IMR-90 (cell line): ENCODE measurements around the gene ABCA2. TPM values are rescaled to one million over a fixed set of nuclear protein-coding genes. Genes with fewer than 3 reads are reported as not detected.

Source experiments
- ATAC-seq: fragments of 200-7000 bp; cut with Tn5 transposase; 2 replicates; pipeline ENCODE4 v1.9.1; 2020; ENCODE audit warnings: low read depth, mild to moderate bottlenecking, moderate library complexity
- BruUV-seq: library from RNA; stranded (reverse); fragments of 400-500 nt; replicated peaks from 2 replicates; lab custom pipeline; 2021; lab: Mats Ljungman, UMichigan
- CTCF ChIA-PET: fragments of 300-600 bp; formaldehyde crosslinking; extraction: SDS; loops from one replicate; lab custom pipeline; 2021; ENCODE audit warnings: antibody characterized with exemption; lab: Yijun Ruan, JAX
- POLR2A ChIA-PET: fragments of 300-600 bp; sonication (Branson Sonifier 250); formaldehyde crosslinking; loops from one replicate; lab custom pipeline; 2022; ENCODE audit warnings: antibody characterized with exemption; ENCODE audit not compliant: unreplicated experiment; lab: Charles Lee
- DNase-seq: peaks from one replicate; pipeline ENCODE4 v3.0.0; 2013
- H2AFZ ChIP-seq: replicated peaks from 2 replicates; pipeline ENCODE3; 2013; ENCODE audit warnings: low read length, mild to moderate bottlenecking; ENCODE audit not compliant: poor library complexity
- H2AK5ac ChIP-seq: 2 replicates; pipeline ENCODE4 v1.6.1; 2013; ENCODE audit warnings: low read depth, low read length, inconsistent platforms
- H2AK9ac ChIP-seq: replicated peaks from 2 replicates; pipeline ENCODE3; 2013; ENCODE audit warnings: mild to moderate bottlenecking, low read depth, low read length, moderate library complexity; ENCODE audit not compliant: poor library complexity
- H2BK120ac ChIP-seq: 2 replicates; pipeline ENCODE4 v1.6.1; 2013; ENCODE audit warnings: low read depth, low read length, inconsistent platforms
- H2BK15ac ChIP-seq: 3 replicates; pipeline ENCODE4 v1.6.1; 2013; ENCODE audit warnings: low read depth, low read length, inconsistent platforms
- H2BK20ac ChIP-seq: 2 replicates; pipeline ENCODE4 v1.6.1; 2013; ENCODE audit warnings: low read depth, mild to moderate bottlenecking, inconsistent platforms, low read length, moderate library complexity
- H2BK5ac ChIP-seq: 2 replicates; pipeline ENCODE4 v1.6.1; 2013; ENCODE audit warnings: mild to moderate bottlenecking, low read depth, low read length, inconsistent platforms; ENCODE audit not compliant: poor library complexity, severe bottlenecking
- H3K14ac ChIP-seq: replicated peaks from 2 replicates; pipeline ENCODE4 v1.6.1; 2013; ENCODE audit warnings: low read depth, low read length, inconsistent platforms
- H3K18ac ChIP-seq: 2 replicates; pipeline ENCODE4 v1.6.1; 2013; ENCODE audit warnings: low read depth, low read length, control low read depth
- H3K23ac ChIP-seq: 2 replicates; pipeline ENCODE4 v1.6.1; 2013; ENCODE audit warnings: low read depth, low read length, inconsistent platforms
- H3K27ac ChIP-seq: 2 replicates; pipeline ENCODE4 v1.5.1; 2013; ENCODE audit warnings: mild to moderate bottlenecking, control low read depth, low read length; ENCODE audit not compliant: insufficient read depth
- H3K27me3 ChIP-seq: 2 replicates; pipeline ENCODE4 v1.6.1; 2013; ENCODE audit warnings: low read length; ENCODE audit not compliant: control insufficient read depth, insufficient read depth
- H3K36me3 ChIP-seq: 2 replicates; pipeline ENCODE4 v1.6.1; 2013; ENCODE audit warnings: low read length, mixed read lengths; ENCODE audit not compliant: control insufficient read depth, insufficient read depth
- H3K4ac ChIP-seq: 2 replicates; pipeline ENCODE4 v1.6.1; 2013; ENCODE audit warnings: low read depth, low read length, inconsistent platforms
- H3K4me1 ChIP-seq: 2 replicates; pipeline ENCODE4 v1.6.1; 2013; ENCODE audit warnings: low read length, mixed read lengths; ENCODE audit not compliant: control insufficient read depth, insufficient read depth
- H3K4me2 ChIP-seq: 2 replicates; pipeline ENCODE4 v1.6.1; 2013; ENCODE audit warnings: low read depth, mild to moderate bottlenecking, control low read depth, low read length, moderate library complexity
- H3K4me3 ChIP-seq: 2 replicates; pipeline ENCODE4 v1.5.1; 2013; ENCODE audit warnings: low read depth, mild to moderate bottlenecking, control low read depth, low read length, moderate library complexity; ENCODE audit not compliant: insufficient read depth
- H3K56ac ChIP-seq: 2 replicates; pipeline ENCODE4 v1.6.1; 2013; ENCODE audit warnings: low read length, inconsistent platforms; ENCODE audit not compliant: insufficient read depth; ENCODE audit errors: extremely low read depth
- H3K79me1 ChIP-seq, 2 experiments: 2 replicates each; pipeline ENCODE4 v1.6.1; 2013; ENCODE audit warnings: low read length in 2 of 2, inconsistent platforms in 1 of 2, low read depth in 1 of 2
- H3K9ac ChIP-seq: 2 replicates; pipeline ENCODE4 v1.6.1; 2013; ENCODE audit warnings: low read depth, low read length, control low read depth
- H3K9me1 ChIP-seq: 2 replicates; pipeline ENCODE4 v1.6.1; 2013; ENCODE audit warnings: low read length, inconsistent platforms; ENCODE audit not compliant: insufficient read depth
- H3K9me3 ChIP-seq: 2 replicates; pipeline ENCODE4 v1.6.1; 2013; ENCODE audit warnings: low read length; ENCODE audit not compliant: control insufficient read depth, insufficient read depth
- H4K20me1 ChIP-seq: 2 replicates; pipeline ENCODE4 v1.6.1; 2013; ENCODE audit warnings: low read length, inconsistent platforms; ENCODE audit not compliant: insufficient read depth
- H4K5ac ChIP-seq: 2 replicates; pipeline ENCODE4 v1.6.1; 2013; ENCODE audit warnings: mild to moderate bottlenecking, low read depth, low read length, control low read depth
- H4K8ac ChIP-seq, 2 experiments: 2 replicates each; pipeline ENCODE4 v1.6.1; 2013; ENCODE audit warnings: low read depth in 2 of 2, low read length in 2 of 2, control low read depth in 1 of 2, inconsistent platforms in 1 of 2
- H4K91ac ChIP-seq: 2 replicates; pipeline ENCODE4 v1.6.1; 2013; ENCODE audit warnings: low read depth, low read length, inconsistent platforms; ENCODE audit not compliant: insufficient read depth
- CEBPB ChIP-seq: IDR thresholded peaks from 2 replicates; pipeline ENCODE4 v1.6.1; 2012; ENCODE audit warnings: low read depth, low read length, improper control_type of control experiment
- CHD1 ChIP-seq: IDR thresholded peaks from 2 replicates; pipeline ENCODE4 v1.6.1; 2012; ENCODE audit warnings: low read depth, low read length, improper control_type of control experiment
- FOS ChIP-seq: fragments of 150-350 bp; IDR thresholded peaks from 2 replicates; pipeline ENCODE4 v1.6.1; 2016; ENCODE audit warnings: low read depth, low read length
- MAFK ChIP-seq: IDR thresholded peaks from 2 replicates; pipeline ENCODE4 v1.6.1; 2012; ENCODE audit warnings: low read depth, low read length, improper control_type of control experiment
- MXI1 ChIP-seq: IDR thresholded peaks from 2 replicates; pipeline ENCODE4 v1.6.1; 2012; ENCODE audit warnings: low read depth, mild to moderate bottlenecking, low read length, moderate library complexity, borderline replicate concordance
- RAD21 ChIP-seq: IDR thresholded peaks from 2 replicates; pipeline ENCODE4 v1.6.1; 2012; ENCODE audit warnings: low read length, improper control_type of control experiment
- RCOR1 ChIP-seq: IDR thresholded peaks from 2 replicates; pipeline ENCODE4 v1.6.1; 2012; ENCODE audit warnings: mild to moderate bottlenecking, low read length, improper control_type of control experiment; ENCODE audit not compliant: insufficient replicate concordance
- RFX5 ChIP-seq: IDR thresholded peaks from 2 replicates; pipeline ENCODE4 v1.8.0; 2012; ENCODE audit warnings: low read depth, mild to moderate bottlenecking, low read length, moderate library complexity
- SMC3 ChIP-seq: fragments of 150-350 bp; IDR thresholded peaks from 2 replicates; pipeline ENCODE4 v1.6.1; 2016; ENCODE audit warnings: low read depth, mild to moderate bottlenecking, antibody characterized with exemption, low read length, moderate library complexity
- WGBS, 2 experiments: methylation state at CpG; one replicate each; pipeline versions ENCODE4 v1.1.5 to v1.1.7; 2013; ENCODE audit warnings: missing lambda C conversion rate in 2 of 2; ENCODE audit not compliant: insufficient read length in 1 of 2; ENCODE audit errors: extremely low coverage in 2 of 2; 5-methylcytosine and 5-hydroxymethylcytosine counted together
- dilution Hi-C: fragments of 300-500 bp; cut with HindIII; formaldehyde crosslinking; loops from one replicate; pipeline ENCODE4 v1.14.3; 2018; ENCODE audit warnings: low sequenced_read_pairs; ENCODE audit not compliant: unreplicated experiment
- in situ Hi-C: fragments of 300-500 bp; cut with MboI; formaldehyde crosslinking; loops from 3 replicates; pipeline ENCODE4 v1.14.3; 2019; ENCODE audit warnings: low sequenced_read_pairs, inconsistent platforms, mixed read lengths
- intact Hi-C: fragments of 100-400 bp; cut with micrococcal nuclease; formaldehyde crosslinking; loops from 2 replicates; pipeline ENCODE4 v1.10.0; 2022
- polyA plus RNA-seq, 3 experiments: library from polyadenylated mRNA; depleted of rRNA; stranded (reverse); fragments of >200 nt; gene quantifications; 2 replicates each; pipeline ENCODE4 v1.2.3, GENCODE V29; 2012; ENCODE audit warnings: low replicate concordance in 1 of 3
- total RNA-seq: library from RNA; depleted of rRNA; stranded (reverse); fragments of >200 nt; gene quantifications from 2 replicates; pipeline ENCODE4 v1.2.3, GENCODE V29; 2012
- TF ChIP-seq, protein P1 (sequence below): fragments of 150-350 bp; IDR thresholded peaks from 2 replicates; pipeline ENCODE4 v1.6.1; 2017; ENCODE audit warnings: mild to moderate bottlenecking, antibody characterized with exemption, low read length, low read depth

The ABCA2 gene
- total and polyA plus RNA-seq, 2 of the 4 experiments (the other 2 are of a cell fraction): 3.8 to 46.0 TPM

DNA sequence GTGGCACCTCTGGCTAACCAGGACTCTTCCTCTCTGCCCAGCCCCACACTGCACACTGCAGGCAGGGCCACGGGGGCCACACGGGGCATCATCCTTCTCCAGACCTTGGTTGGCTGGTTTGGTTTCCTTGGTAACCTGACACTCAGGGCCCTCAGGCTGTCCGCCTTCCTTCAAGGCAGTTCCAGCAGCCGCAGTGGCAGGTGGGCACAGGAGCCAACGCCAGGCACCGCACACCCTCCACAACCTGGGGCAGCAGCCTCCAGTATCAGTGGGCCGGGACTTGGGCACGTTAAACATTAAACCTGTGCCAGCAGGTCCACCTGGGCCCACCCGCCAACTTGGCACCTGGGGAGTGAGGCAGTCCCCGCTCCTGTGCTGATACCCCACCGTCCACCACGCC, 16.0 kb upstream of the ABCA2 start:
- Histone ChIP-seq H4K5ac (no peak overlapping the region), H2AK9ac (no peak overlapping the region), H3K27ac (no peak overlapping the region), H3K9me3 (no peaks in the 10 kb centered on the region), H2BK120ac (no peak overlapping the region), H2AFZ (no peak overlapping the region), H2BK15ac (no peak overlapping the region), H3K4me3 (no peak overlapping the region), H3K14ac (no peak overlapping the region), H3K9ac (no peak overlapping the region), H3K79me1 (peaks cover 5 to 16% of the 10 kb centered on the region in 2 experiments; a peak in 3 of 4 replicates), H3K4ac (no peak overlapping the region), H4K8ac (no peak overlapping the region), H2AK5ac (no peak overlapping the region), H4K91ac (no peak overlapping the region), H2BK20ac (no peak overlapping the region), H3K56ac (no peak overlapping the region), H3K23ac (no peak overlapping the region), H4K20me1 (peaks cover 30% of the 10 kb centered on the region), H3K36me3 (peaks cover 13% of the 10 kb centered on the region; the same call in 1 of the 2 replicates), H3K18ac (no peak overlapping the region), H3K27me3 (peaks cover 14% of the 10 kb centered on the region), H3K4me2 (no peak overlapping the region), H2BK5ac (no peak overlapping the region), H3K4me1 (peaks cover 11% of the 10 kb centered on the region), H3K9me1 (no peaks in the 10 kb centered on the region)
- ATAC-seq (no peak), DNase-seq (no peak)
- TF ChIP-seq RCOR1 (no peak), RAD21 (no peak), CEBPB (no peak), SMC3 (no peak), RFX5 (no peak), MAFK (no peak), FOS (no peak), MXI1 (no peak), CHD1 (no peak)
- TF ChIP-seq, protein P1, sequence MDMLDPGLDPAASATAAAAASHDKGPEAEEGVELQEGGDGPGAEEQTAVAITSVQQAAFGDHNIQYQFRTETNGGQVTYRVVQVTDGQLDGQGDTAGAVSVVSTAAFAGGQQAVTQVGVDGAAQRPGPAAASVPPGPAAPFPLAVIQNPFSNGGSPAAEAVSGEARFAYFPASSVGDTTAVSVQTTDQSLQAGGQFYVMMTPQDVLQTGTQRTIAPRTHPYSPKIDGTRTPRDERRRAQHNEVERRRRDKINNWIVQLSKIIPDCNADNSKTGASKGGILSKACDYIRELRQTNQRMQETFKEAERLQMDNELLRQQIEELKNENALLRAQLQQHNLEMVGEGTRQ: no peak
- intact Hi-C loops: no loop called here
- in situ Hi-C loops: no loop called here
- no TSS peak for BruUV-seq
- dilution Hi-C loops: no loop called here
- CTCF ChIA-PET: no interaction called here
- POLR2A ChIA-PET: no interaction called here
- 81% methylated on average over 8 of the region's 12 CpGs; no CpG with 5 or more reads in 1 of the 2 experiments for whole genome bisulfite sequencing, 2 experiments
